Measurements from ENCODE around the gene FLYWCH2.
"Not testable (repeated sequence)": the region's sequence is repeated elsewhere in the genome, so short reads cannot be mapped to it uniquely, and the experiment has no call there.

Gene FLYWCH2

GRCh38 chr16:2938206-2938605, 55.2 kb downstream of the FLYWCH2 start:
- no peak for DNase-seq (ENCODE audit: low read depth)

- no peak for DNase-seq (ENCODE audit: low read depth)
These were observed 57.0 kb downstream of the FLYWCH2 start for GRCh38 chr16:2939968-2940367.

- no peak for DNase-seq (ENCODE audit: low read depth)
These were observed 59.0 kb downstream of the FLYWCH2 start for GRCh38 chr16:2942045-2942444.

- DNase-seq (ENCODE audit: low read depth), result not testable (repeated sequence)
These were observed 60.7 kb downstream of the FLYWCH2 start for GRCh38 chr16:2943716-2944115.

GRCh38 chr16:2946649-2947048, 63.6 kb downstream of the FLYWCH2 start:
- no peak for DNase-seq (ENCODE audit: low read depth)
